Activated CD4-positive, CD25-positive, alpha-beta regulatory T cell treated with anti-CD3 and anti-CD28 coated beads, Interleukin-2, amount 50 U/mL, for 24 hours (primary cell): ENCODE results near the gene ALK.

Experiments used
- ATAC-seq, 2 donors: fragments of 150-1000 bp; cut with Tn5 transposase; one replicate each; pipeline ENCODE4 v1.10.0; 2021; ENCODE audit warnings: mild to moderate bottlenecking in 1 of 2, moderate library complexity in 1 of 2

Gene ALK

GRCh38 chr2:29921560-29921915 lies at the start of gene ALK:
TSS of gene ALK (minus strand) at chr2:29921586. CDS start at chr2:29920659, 927 bp downstream.
- ATAC-seq = peak; percentile 66 to 70

- ATAC-seq = no peak
Observed at GRCh38 chr2:29966266-29966665, 44.9 kb upstream of the ALK start.

- ATAC-seq = no peak
Observed at GRCh38 chr2:29963972-29964570, 42.7 kb upstream of the ALK start.

GRCh38 chr2:29962922-29963321 lies 41.5 kb upstream of the ALK start:
- ATAC-seq = no peak

GRCh38 chr2:29954316-29954715 lies 32.9 kb upstream of the ALK start:
- ATAC-seq = no peak

GRCh38 chr2:29952973-29953372 lies 31.6 kb upstream of the ALK start:
- no peak for ATAC-seq

- ATAC-seq = no peak
Observed at GRCh38 chr2:29951576-29951975, 30.2 kb upstream of the ALK start.

- no peak for ATAC-seq
Observed at GRCh38 chr2:29950481-29950880, 29.1 kb upstream of the ALK start.

- no peak for ATAC-seq
Observed at GRCh38 chr2:29949042-29949441, 27.7 kb upstream of the ALK start.

- ATAC-seq = no peak
Observed at GRCh38 chr2:29946505-29946904, 25.1 kb upstream of the ALK start.

- no peak for ATAC-seq
Observed at GRCh38 chr2:29942711-29943110, 21.3 kb upstream of the ALK start.

GRCh38 chr2:29940706-29941105 lies 19.3 kb upstream of the ALK start:
- no peak for ATAC-seq

- ATAC-seq = no peak
Observed at GRCh38 chr2:29936020-29936419, 14.6 kb upstream of the ALK start.

- no peak for ATAC-seq
Observed at GRCh38 chr2:29931818-29932217, 10.4 kb upstream of the ALK start.

GRCh38 chr2:29923110-29923721 lies 1.8 kb upstream of the ALK start:
- ATAC-seq = no peak

GRCh38 chr2:29922605-29923004 lies 1.2 kb upstream of the ALK start:
- no peak for ATAC-seq

- no peak for ATAC-seq
Observed at GRCh38 chr2:29920631-29921559, 491 bp downstream of the ALK start.

- no peak for ATAC-seq
Observed at GRCh38 chr2:29920130-29920577, 1.2 kb downstream of the ALK start.

- ATAC-seq = no peak
Observed at GRCh38 chr2:29918941-29919340, 2.4 kb downstream of the ALK start.

GRCh38 chr2:29917781-29918180 lies 3.6 kb downstream of the ALK start:
- ATAC-seq = no peak

- ATAC-seq = no peak
Observed at GRCh38 chr2:29916571-29916970, 4.8 kb downstream of the ALK start.

- ATAC-seq = no peak
Observed at GRCh38 chr2:29910960-29911359, 10.4 kb downstream of the ALK start.

GRCh38 chr2:29910465-29910864 lies 10.9 kb downstream of the ALK start:
- ATAC-seq = no peak

- ATAC-seq = no peak
Observed at GRCh38 chr2:29902356-29902755, 19.0 kb downstream of the ALK start.
